HG03025 (cell line): ENCODE results near the gene FOXP1.

Experiments used
- ATAC-seq: cut with Tn5 transposase; IDR thresholded peaks from one replicate; pipeline ENCODE4 v1.9.1; 2021; ENCODE audit warnings: mild to moderate bottlenecking, moderate library complexity; ENCODE audit not compliant: unreplicated experiment, low FRiP score

FOXP1 gene

DNA sequence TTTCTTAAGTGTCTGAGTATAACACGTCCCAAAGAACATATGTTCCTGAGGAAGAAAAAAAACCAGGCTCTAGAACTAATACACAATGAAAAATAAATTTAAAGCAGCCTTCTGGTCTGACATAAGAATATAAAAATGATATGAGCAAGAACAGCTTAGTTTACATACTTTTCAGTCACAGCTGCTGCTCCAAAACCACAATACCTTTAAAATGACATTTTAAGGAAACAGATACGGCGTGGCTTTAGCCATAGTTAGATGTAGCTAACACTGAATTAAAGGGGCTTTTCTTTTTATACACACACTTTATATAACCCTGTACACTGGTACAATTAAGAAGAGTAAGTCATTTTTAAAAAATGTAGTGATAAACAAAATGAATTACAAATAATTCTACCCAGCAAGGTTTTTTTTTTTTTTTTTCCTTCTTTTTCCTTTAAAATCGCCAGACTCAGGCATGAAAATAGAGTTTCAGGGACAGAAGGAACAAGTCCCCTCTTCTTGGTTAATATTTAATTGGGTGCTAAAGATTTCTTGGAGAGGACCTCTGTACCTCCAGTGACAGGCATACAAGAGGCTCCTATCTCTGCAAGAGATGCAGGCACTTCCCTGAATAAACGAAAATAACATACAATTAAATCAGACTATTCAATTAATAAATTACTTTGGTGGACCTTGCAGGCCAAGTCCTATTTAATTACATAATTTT is 265.6 kb downstream of the FOXP1 start:
- ATAC-seq, result no peak

DNA sequence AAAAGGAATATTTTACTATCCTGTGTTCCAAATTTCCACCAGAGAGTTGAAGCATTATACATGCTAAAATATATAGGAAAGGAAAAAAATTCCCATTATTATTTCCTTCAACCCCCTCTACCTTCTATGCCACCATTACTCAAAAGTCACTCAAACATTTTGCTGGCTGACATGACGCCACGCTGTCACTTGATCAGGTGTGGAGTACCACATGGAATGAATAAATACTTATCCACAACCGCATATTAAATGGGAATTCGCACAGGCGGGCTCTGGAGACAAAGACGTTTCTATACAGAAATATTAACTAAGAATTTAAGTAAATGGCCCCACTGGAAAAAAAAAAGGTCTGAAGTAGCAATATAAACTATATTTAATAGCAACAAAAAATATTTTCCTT is 266.4 kb downstream of the FOXP1 start:
- ATAC-seq, result no peak

DNA sequence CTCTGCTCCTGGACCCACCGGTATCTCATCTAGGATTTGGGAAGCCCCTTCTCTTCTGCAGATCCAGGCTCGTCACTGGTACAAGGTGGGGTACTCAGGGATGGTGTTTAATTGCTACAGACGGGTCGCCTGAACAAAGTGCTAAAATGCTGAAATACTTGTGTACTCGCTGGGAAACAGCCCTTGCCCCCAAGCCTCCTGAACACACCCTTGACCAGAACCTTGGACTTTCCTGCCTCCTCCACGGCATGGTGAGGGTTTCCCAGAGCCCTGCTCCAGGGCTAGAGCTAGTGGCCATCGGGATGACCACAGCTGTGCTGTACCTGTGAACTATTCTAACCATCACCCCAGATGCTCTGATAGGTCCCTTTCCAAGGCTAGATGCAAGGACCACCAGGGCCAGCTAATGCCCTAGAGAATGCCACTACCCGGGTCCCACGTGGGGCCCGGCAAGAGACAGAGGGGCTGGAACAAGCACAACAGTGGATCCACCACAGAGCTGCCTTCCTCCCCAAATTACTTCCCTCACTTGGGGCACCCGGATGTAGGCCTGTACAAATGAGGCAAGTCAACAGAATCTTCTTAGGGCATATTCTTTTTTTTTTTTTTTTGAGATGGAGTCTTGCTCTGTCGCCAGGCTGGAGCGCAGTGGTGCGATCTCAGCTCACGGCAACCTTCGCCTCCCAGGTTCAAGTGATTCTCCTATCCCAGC is 267.3 kb downstream of the FOXP1 start:
- ATAC-seq, result no peak

DNA sequence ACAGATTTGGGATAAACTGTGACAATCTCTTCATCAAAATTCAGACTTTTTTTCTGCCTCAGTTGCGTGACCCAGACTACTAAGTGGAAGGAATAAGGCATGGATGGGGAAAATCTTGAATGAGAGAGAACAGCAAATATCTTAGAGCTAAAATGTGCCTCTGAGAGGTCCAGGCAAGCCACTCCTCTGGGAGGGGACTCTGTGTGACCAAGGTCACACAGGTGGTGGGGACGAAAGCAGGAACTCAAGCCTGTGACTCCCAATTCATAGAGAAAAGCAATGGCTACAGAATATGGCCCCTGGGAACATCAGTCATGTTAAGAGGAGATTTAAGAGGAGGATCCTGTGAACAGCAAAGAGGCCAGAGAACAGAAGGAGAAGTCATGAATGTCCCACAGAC is 268.1 kb downstream of the FOXP1 start:
- no peak for ATAC-seq

DNA sequence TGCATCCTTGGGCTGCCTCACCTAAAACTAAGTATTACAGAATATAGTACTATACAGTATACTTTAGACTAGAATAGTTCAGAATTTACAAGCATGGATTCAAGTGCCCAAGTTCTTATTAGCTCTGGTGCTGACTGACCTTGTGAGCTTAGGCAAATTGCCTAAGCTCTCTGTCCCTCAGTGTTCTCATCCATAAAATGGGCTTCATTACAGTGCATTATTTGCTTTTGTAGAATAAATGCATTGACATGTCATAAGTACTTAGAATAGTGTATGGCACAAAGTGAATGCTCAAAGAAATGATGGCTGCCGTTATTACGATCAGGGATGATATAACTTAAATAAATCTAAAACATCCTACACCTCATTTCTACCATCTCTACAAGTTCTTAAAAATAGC is 269.7 kb downstream of the FOXP1 start:
- ATAC-seq, result no peak

DNA sequence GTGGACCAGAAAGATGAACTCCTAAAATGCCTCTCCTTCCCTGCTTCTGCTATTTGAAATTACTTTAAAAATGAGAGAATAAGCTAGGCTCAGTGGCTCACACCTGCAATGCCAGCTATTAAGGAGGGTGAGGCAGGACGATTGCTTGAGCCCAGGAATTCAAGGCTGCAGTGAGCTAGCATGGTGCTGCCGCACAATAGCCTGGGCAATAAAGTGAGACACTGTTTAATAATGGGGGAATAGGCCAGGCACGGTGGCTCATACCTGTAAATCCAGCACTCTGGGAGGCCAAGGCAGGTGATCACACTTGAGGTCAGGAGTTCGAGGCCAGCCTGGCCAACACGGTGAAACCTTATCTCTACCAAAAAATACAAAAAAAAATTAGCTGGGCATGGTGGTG is 271.1 kb downstream of the FOXP1 start:
- ATAC-seq, result no peak

DNA sequence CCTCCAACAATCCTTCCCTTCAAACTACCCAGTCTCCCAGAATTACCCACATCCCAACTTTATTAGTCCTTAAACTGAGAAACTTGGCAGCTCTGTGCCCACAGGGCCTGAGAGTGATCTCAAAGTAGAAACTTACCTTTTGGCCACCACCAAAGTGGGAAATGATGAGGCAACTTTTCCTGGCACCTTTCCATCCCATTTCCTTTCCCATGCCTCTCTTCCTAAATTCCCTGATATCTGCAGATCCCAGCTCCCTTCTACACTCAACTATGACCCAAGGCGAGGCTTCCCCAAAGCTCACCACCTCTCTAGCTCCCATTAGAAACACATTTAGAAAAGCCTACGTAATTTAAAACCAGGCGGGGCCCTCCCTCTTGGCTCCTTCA is 271.9 kb downstream of the FOXP1 start:
- ATAC-seq, result no peak

DNA sequence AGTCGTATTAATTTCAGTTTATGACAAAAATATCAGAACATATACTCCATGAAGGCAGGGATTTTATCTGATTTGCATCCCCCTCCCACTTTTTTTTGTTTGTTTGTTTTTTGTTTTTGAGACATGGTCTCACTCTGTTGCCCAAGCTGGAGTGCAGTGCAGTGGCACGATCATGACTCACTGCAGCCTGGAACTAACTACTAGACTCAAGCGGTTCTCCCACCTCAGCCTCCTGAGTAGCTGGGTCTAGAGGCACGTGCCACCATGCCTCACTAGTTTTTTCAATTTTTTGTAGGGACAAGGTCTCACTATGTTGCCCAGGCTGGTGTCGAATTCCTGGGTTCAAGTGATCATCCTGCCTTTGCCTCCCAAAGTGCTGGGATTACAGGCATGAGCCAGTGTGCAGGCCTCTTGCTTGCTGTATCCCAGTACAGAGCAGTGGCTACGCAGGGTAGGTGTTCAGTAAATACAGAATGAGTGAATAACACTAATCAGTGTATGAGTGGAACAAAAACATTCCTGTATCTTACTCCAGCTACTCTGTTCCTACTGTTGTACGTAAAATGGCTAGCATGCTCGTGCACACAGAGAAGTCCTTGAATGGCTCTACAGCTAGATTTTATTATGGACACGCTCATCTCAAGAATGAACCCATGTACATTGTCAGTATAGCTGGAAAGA is 272.4 kb downstream of the FOXP1 start:
- ATAC-seq, result no peak

DNA sequence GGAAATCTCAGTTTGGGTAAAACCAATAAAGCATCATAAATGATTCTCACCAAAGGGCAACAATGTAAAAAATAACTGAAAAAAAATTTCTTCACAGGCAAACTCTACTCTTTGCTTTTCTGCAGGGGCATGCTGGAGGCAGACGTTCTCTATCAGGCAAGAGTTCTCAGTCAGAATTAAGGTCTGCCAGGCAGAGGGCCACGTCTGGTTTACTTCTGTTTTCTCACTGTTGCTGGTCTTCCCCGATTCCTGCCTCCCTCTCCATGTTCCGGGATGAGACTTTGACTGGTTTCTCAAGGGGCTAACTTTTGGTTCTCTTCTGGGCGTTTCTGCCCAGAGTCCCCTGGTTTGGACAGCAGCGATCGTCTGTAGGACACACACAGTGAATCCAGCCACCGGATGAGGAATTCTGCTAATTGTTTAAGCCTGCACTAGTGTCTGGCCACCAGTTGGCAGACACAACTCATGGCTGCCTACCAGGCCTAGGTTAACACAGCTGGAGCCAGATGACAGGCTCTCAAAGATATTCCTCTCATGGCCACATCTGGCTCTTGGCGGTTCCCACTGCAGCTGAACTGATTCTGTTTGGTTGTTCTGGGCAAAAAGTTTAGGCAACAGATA is 273.1 kb downstream of the FOXP1 start:
- ATAC-seq, result no peak

DNA sequence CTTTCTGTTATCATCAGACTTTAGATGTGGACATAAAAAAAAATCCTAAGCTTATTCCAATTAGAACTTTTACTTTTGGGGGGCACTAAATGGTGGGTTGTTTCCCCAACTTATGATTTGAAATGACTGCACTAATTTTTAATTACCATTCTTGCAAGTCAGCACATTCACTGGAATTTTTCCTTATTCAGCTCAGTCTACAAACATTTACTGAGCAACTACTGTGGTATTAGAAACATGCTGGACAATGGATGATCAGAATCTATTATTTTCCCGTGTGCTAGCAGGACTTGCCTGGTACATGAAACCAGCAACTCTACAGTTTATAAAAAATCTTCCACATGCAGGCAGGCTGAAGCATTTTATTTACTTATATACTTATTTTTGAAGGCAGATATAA is 273.6 kb downstream of the FOXP1 start:
- no peak for ATAC-seq

DNA sequence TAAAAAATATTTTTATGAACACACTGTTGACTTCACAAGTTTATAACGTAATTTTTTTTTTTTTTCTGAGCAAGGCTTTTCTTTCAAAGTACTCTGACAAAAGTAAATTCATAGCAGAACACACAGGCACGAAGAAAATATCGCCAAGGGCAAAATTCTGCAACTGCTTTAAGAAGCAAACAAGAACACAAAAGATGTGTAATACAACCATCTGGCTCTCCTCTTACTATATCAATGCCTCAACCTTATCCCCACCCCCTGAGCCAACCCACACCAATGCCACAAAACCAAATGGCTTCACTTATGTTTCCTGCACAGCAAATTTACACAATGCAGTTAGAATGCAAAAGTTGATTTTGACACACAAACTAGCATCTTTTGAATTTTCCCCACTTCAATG is 274.2 kb downstream of the FOXP1 start:
- ATAC-seq, result no peak

DNA sequence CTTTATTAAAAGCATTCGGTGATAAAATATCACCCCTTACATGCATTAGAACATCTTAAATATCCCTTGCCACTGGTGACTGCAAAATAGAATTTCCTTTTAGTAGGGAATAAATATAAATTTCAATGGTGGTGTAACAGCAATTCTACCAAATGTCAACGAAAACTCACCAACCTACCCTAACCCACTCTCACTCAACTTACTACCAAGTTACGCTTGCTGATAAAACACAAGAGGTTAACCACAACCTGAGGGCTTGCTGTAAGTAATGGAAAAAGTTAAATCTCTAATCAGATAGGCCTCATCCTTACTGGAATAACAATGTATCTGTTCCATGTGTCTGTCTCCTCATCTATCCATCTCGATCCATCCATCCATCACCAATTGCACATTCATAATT is 274.7 kb downstream of the FOXP1 start:
- no peak for ATAC-seq

DNA sequence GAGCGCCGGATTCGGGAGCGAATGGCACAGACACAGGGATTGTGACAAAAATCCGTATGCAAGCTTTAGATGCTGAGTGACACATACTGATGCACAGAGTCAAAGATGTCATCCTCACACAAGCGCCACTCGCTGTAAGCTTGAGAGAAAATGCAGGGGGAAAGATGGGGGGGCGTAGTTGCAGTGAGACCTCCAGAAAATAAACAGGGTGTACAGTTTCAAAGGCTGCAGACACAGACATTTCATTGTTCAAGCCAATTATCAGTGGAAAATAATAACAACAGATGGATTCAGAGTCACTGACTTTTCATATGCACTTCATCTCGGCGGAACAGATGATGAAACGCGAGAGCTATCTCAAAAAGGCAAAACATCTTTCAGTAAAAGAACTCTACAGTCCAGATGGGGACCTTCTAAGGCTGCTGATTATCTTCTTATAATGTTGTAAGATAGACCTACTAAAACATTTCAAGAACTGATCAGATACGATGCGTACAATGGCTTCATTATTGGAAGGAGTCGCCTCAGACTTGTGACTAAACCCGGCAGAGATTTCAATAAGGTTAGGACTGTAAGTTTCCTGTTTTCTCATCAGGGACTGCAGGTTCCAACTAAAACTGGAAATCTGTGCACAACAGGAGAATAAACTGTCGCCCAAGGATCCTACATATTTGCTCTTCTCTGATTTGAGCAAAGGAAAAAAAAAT is 275.4 kb downstream of the FOXP1 start:
- ATAC-seq, result no peak

DNA sequence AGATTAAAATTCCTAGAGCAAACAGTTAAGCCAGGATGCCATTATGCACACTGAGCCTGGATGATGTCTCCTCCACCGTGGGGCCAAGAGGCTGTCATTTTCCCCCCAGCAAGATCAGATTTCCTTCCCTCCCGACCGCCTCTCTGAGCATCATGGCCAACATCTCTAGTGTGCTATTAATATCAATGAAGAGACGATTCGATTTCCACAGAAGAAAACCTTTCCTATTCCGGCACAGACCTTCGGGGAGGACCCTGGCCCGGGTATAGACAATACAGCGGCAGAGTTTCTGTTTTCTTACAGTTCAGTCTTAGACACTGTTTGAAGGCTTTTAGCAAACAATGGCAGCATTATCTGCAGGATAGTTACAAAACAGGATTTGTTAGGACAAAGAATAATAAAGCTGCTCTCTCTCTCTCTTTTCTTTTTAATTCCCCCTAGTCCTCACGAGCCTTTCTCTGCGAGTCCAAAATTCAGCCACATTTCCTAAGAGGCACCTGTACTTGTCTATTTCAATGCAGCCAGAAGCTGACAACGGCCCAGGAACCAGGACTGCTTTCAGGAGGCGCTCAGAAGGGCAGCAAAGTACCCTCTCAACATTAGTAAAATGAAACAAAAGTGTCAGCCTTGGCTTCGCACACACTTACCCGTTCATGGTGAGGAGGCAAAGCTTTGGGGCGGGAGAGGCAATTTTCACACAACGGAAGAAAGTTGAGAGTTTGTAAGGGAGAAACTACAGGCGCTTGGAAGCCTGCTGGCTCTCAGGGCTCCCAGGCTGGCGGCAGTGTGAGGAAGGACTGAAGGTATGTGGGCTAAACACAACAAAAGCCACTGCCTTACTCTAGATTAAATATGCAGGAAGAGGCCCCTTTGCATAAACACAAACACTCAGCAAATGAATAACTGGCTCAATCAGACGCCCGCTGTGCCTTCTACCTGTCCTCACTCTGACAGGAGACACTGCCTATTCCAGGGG is 278.0 kb downstream of the FOXP1 start:
- no peak for ATAC-seq

DNA sequence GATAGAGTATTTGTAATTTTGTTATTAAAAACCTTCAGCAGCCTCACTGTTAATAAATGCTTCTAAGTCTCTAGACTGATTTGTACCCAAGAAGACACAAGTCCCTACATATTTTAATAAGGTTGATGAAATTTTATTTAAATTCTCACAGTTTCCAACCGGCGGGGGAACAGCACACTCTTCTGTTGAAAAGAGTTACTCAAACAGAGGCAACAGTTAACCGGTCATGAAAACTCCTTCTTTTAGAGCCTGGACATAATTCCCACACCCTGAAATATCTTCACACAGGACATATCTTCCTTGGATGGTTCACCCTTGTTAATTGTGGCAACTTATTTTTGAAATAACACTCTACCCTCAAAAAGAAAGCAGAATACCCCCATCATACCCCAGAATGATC is 278.8 kb downstream of the FOXP1 start:
- ATAC-seq, result no peak

DNA sequence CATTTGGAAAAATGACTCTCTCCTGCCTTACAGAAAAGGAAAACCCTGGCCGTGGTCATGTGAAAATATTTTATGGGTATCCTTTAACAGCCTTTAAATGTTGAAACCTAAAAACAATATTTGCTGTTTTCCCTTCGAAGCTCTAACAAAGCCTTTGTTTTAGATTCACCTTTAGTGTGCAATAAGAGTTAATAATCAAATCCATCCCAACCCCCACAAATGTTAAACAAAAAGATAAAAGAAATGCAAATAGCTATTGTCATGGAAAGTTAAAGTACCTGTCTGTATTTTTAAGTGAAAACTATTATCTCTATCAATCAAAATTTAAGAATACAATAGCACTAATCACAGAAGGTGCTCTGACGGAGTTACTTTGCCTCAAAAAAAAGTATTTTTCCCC is 279.3 kb downstream of the FOXP1 start:
- no peak for ATAC-seq

DNA sequence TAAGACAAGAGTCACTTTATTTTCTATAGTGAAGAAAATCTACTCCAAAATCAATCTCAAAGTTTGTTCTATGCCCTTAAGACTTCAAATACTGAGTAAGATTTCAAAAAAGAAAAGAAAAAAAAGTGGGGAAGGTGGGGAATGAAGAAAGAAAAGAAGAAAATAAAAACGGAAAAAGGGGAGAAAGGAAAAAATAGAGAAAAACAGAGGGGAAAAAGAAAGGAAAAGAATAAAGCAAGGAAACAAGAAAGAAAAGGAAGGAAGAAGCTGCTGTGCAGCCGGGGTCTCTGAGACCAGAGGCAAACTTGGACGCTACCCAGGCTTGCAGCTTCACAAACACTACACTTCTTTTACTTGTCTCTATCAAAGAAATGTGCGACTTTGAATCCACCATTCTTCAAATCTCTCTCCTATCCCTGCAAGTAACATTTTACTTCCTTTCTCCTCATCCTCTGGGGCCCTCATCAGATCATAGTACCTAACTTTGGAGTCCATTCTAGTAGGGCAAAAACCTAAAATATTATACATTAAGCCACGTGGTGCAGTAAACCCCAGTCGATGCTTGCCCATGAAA is 279.8 kb downstream of the FOXP1 start:
- no peak for ATAC-seq

DNA sequence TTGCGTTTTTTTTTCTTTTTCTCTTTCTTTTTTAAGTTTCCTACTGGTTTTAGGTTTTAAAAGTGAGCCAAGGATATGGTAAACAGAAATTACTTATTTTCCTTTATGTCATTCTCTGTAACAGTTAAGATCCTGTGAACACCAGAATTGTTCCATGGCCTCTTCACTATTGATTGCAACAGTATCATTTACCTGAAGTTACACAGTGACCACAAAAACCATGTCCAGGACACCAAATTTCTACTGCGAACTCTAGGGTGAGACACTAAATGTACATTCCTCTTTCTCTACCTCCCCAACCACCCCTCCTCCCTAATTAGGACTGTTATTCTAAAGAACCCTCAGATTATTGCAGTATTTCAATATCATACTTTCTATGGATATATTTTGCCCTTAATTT is 280.9 kb downstream of the FOXP1 start:
- no peak for ATAC-seq

DNA sequence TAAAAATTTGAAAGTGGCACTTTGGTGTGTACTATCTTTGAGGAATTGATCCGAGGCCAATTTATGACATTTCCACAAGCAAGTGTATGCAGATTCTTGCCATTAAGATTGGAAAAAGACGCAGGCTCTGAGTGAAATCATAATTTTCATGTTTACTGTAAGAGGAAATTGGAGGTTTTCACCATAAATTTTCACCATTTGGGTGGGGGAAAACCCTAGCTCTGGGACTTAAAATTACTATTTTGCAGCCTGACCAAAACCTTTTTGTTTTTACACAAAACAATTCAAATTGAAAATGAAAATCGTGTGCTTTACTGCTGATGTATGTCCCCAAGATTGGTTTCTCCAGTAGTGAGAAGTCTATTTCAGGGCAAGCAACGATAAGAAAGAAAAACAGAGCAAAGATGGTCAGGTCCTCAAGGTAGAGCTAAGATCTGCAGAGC is 282.6 kb downstream of the FOXP1 start:
- ATAC-seq, result no peak
